Mucosa of descending colon (tissue), 3 donors: ENCODE data around the gene CNGA3. TPM values are rescaled to one million over a fixed set of nuclear protein-coding genes. Genes with fewer than 3 reads are reported as not detected.

Experiments used
- ATAC-seq: fragments of 200-7000 bp; cut with Tn5 transposase; one replicate; pipeline ENCODE4 v1.9.1; 2020; ENCODE audit warnings: mild to moderate bottlenecking, moderate library complexity
- DNase-seq, 3 donors: peaks; one replicate each; pipeline ENCODE4 v3.0.0-alpha.2; 2020
- H3K36me3 ChIP-seq: fragments of 200-600 bp; one replicate; pipeline ENCODE4 v1.8.0; 2021; ENCODE audit warnings: low read depth, mild to moderate bottlenecking
- H3K4me1 ChIP-seq: fragments of 200-600 bp; one replicate; pipeline ENCODE4 v1.8.0; 2021; ENCODE audit warnings: low read depth, mild to moderate bottlenecking
- H3K4me3 ChIP-seq: fragments of 200-600 bp; one replicate; pipeline ENCODE4 v1.8.0; 2021; ENCODE audit warnings: mild to moderate bottlenecking
- H3K9me3 ChIP-seq: fragments of 200-600 bp; one replicate; pipeline ENCODE4 v1.8.0; 2021; ENCODE audit warnings: mild to moderate bottlenecking
- CTCF ChIP-seq: fragments of 200-600 bp; IDR thresholded peaks from one replicate; pipeline ENCODE4 v1.8.0; 2022; ENCODE audit warnings: antibody characterized with exemption, mild to moderate bottlenecking
- intact Hi-C, 2 donors: fragments of 100-400 bp; cut with DNase I in 1 of 2; cut with micrococcal nuclease in 1 of 2; formaldehyde crosslinking; loops; one replicate each; pipeline versions ENCODE4 v1.11.0 to v1.11.1; 2022; cut with DNase I, micrococcal nuclease
- total RNA-seq, 3 donors: library from RNA; stranded (reverse); fragmentation: NEBNext Ultra II Directional in 2 of 3; extraction: Animal tissue kit (Norgen Biotek cat#: 25700) in 2 of 3; gene quantifications; one replicate each; pipeline versions ENCODE4 v1.2.1 to v1.2.4, GENCODE V29; 2021 to 2023
- donor health status: DM: no; HTN: no; CAD: no; lungs with moderate emphysema.
- donor health status: DM: no; HTN: no; CAD: no.
- donor health status: DM: no; HTN: yes; CAD: no.

Gene CNGA3
- total RNA-seq, 3 donors from 2014 or later, result 0.20 to 3.4 (median 0.63) TPM

- H3K4me1 ChIP-seq, result peaks cover 5% of the 10 kb centered on the region
- H3K4me3 ChIP-seq, result no peak overlapping the region
- no peak for TF ChIP-seq CTCF
- no peaks in the 10 kb centered on the region for H3K9me3 ChIP-seq
- no peak for ATAC-seq
- H3K36me3 ChIP-seq, result no peaks in the 10 kb centered on the region
- no peak for DNase-seq
- intact Hi-C loops, result no loop called here
Observed at GRCh38 chr2:98310010-98310409, 36.2 kb upstream of the CNGA3 start.

GRCh38 chr2:98311090-98311489, 35.2 kb upstream of the CNGA3 start:
- Histone ChIP-seq H3K9me3 (no peaks in the 10 kb centered on the region), H3K4me1 (peaks cover 5% of the 10 kb centered on the region), H3K4me3 (no peak overlapping the region), H3K36me3 (no peaks in the 10 kb centered on the region)
- intact Hi-C loops, result no loop called here
- TF ChIP-seq CTCF, result no peak
- ATAC-seq (no peak), DNase-seq (no peak)

- H3K36me3 ChIP-seq, result no peaks in the 10 kb centered on the region
- no peak overlapping the region for H3K4me3 ChIP-seq
- H3K9me3 ChIP-seq, result no peaks in the 10 kb centered on the region
- no peak for TF ChIP-seq CTCF
- ATAC-seq (no peak), DNase-seq (no peak)
- peaks cover 5% of the 10 kb centered on the region for H3K4me1 ChIP-seq
- intact Hi-C loops, result no loop called here
Observed at GRCh38 chr2:98311771-98312545, 34.3 kb upstream of the CNGA3 start.

GRCh38 chr2:98313492-98314250, 32.6 kb upstream of the CNGA3 start:
- H3K36me3 ChIP-seq, result no peaks in the 10 kb centered on the region
- H3K9me3 ChIP-seq, result no peaks in the 10 kb centered on the region
- DNase-seq, result no peak
- H3K4me1 ChIP-seq, result no peaks in the 10 kb centered on the region
- no peak overlapping the region for H3K4me3 ChIP-seq
- no peak for TF ChIP-seq CTCF
- intact Hi-C loops, result no loop called here
- no peak for ATAC-seq

- Histone ChIP-seq H3K36me3 (no peaks in the 10 kb centered on the region), H3K9me3 (no peaks in the 10 kb centered on the region), H3K4me3 (no peak overlapping the region), H3K4me1 (no peaks in the 10 kb centered on the region)
- DNase-seq (no peak), ATAC-seq (no peak)
- intact Hi-C loops, result no loop called here
- no peak for TF ChIP-seq CTCF
Observed at GRCh38 chr2:98314251-98314650, 32.0 kb upstream of the CNGA3 start.
